Stimulated activated CD8-positive, alpha-beta memory T cell treated with anti-CD3 and anti-CD28 coated beads, Interleukin-2, amount 100 ng/mL, for 1 hour (primary cell): ENCODE data around the gene FOXK1.
"Not testable (repeated sequence)": the region's sequence is repeated elsewhere in the genome, so short reads cannot be mapped to it uniquely, and the experiment has no call there.

Experiments used
- DNase-seq, 2 donors: peaks; one replicate each; pipeline ENCODE4 v3.0.0-alpha.2; 2020; ENCODE audit warnings: low read depth in 2 of 2

The FOXK1 gene

GRCh38 chr7:4667776-4668509, 14.2 kb upstream of the FOXK1 start:
- DNase-seq, result no peak

GRCh38 chr7:4668510-4668847, 13.6 kb upstream of the FOXK1 start:
- no peak for DNase-seq

- no peak for DNase-seq
These were observed 11.3 kb upstream of the FOXK1 start for GRCh38 chr7:4670791-4671190.

- no peak for DNase-seq
These were observed 6.2 kb upstream of the FOXK1 start for GRCh38 chr7:4675771-4676367.

- not testable (repeated sequence) for DNase-seq
These were observed 4.6 kb upstream of the FOXK1 start for GRCh38 chr7:4677518-4677917.

GRCh38 chr7:4681218-4681851, 760 bp upstream of the FOXK1 start:
- no peak for DNase-seq

GRCh38 chr7:4682621-4683042, 537 bp downstream of the FOXK1 start:
- DNase-seq, result no peak

- DNase-seq, result no peak
These were observed 1.2 kb downstream of the FOXK1 start for GRCh38 chr7:4683043-4683883.

- DNase-seq, result no peak
These were observed 1.9 kb downstream of the FOXK1 start for GRCh38 chr7:4683884-4684565.

GRCh38 chr7:4684846-4685245, 2.8 kb downstream of the FOXK1 start:
- DNase-seq, result no peak

- DNase-seq, result not testable (repeated sequence)
These were observed 3.6 kb downstream of the FOXK1 start for GRCh38 chr7:4685676-4686075.

- DNase-seq, result no peak
These were observed 5.9 kb downstream of the FOXK1 start for GRCh38 chr7:4687956-4688355.

GRCh38 chr7:4689151-4689550, 7.1 kb downstream of the FOXK1 start:
- DNase-seq, result no peak

GRCh38 chr7:4689668-4690067, 7.6 kb downstream of the FOXK1 start:
- no peak for DNase-seq

- no peak for DNase-seq
These were observed 9.1 kb downstream of the FOXK1 start for GRCh38 chr7:4690953-4691856.

GRCh38 chr7:4692055-4692454, 10.0 kb downstream of the FOXK1 start:
- DNase-seq, result no peak

GRCh38 chr7:4692622-4693021, 10.5 kb downstream of the FOXK1 start:
- DNase-seq, result not testable (repeated sequence)

GRCh38 chr7:4693152-4693551, 11.1 kb downstream of the FOXK1 start:
- no peak for DNase-seq

- DNase-seq, result no peak
These were observed 11.7 kb downstream of the FOXK1 start for GRCh38 chr7:4693749-4694148.

- no peak for DNase-seq
These were observed 12.2 kb downstream of the FOXK1 start for GRCh38 chr7:4694305-4694704.
